ENCODE data around the gene MEDAG.

GRCh38 chr13:30916991-30917390, 10.9 kb downstream of the MEDAG start:
- TF ChIP-seq CTCF (IDR thresholded peaks at IDR 0.05) (no peak), POLR2AphosphoS5 (IDR thresholded peaks at IDR 0.05) (no peak), POLR2A (IDR thresholded peaks at IDR 0.05) (no peak), EP300 (IDR thresholded peaks at IDR 0.05) (no peak)

All from gastroesophageal sphincter (tissue), 3 donors.